Measurements from ENCODE around the gene RPN2.

Gene RPN2

GRCh38 chr20:37179683-37180524, 774 bp downstream of the RPN2 start:
- Histone ChIP-seq H3K9ac (ENCODE audit: low read length in 2 of 2) (peak overlapping the region; percentile 94 to 96), H3K27ac (ENCODE audit: low read length) (peak overlapping the region; percentile 95), H3K4me3 (ENCODE audit: low read length in 2 of 2) (peak overlapping the region; percentile 91 to 93), H3K27me3 (ENCODE audit: control insufficient read depth in 1 of 2, insufficient read depth in 2 of 2, low read length in 2 of 2) (no peaks in the 10 kb centered on the region), H3K36me3 (ENCODE audit: control insufficient read depth in 2 of 2, insufficient read depth in 2 of 2, low read length in 2 of 2) (peaks cover 2 to 3% of the 10 kb centered on the region in 2 donors), H3K9me3 (ENCODE audit: control insufficient read depth in 2 of 2, low read length in 2 of 2) (no peaks in the 10 kb centered on the region), H3K4me1 (ENCODE audit: control insufficient read depth, insufficient read depth, low read length) (peaks cover 13% of the 10 kb centered on the region)

- H3K9ac ChIP-seq (ENCODE audit: low read length in 2 of 2): no peak overlapping the region
- H3K4me1 ChIP-seq (ENCODE audit: control insufficient read depth, insufficient read depth, low read length): peaks cover 5% of the 10 kb centered on the region
- H3K4me3 ChIP-seq (ENCODE audit: low read length in 2 of 2): no peak overlapping the region
- H3K27ac ChIP-seq (ENCODE audit: low read length): no peak overlapping the region
- peaks cover 10 to 13% of the 10 kb centered on the region in 2 donors for H3K36me3 ChIP-seq (ENCODE audit: control insufficient read depth in 2 of 2, insufficient read depth in 2 of 2, low read length in 2 of 2)
- no peaks in the 10 kb centered on the region for H3K27me3 ChIP-seq (ENCODE audit: control insufficient read depth in 1 of 2, insufficient read depth in 2 of 2, low read length in 2 of 2)
- no peaks in the 10 kb centered on the region for H3K9me3 ChIP-seq (ENCODE audit: control insufficient read depth in 2 of 2, low read length in 2 of 2)
Observed at GRCh38 chr20:37185686-37186085, 6.6 kb downstream of the RPN2 start.

GRCh38 chr20:37188787-37189186, 9.7 kb downstream of the RPN2 start:
- Histone ChIP-seq H3K4me1 (ENCODE audit: control insufficient read depth, insufficient read depth, low read length) (peaks cover 14% of the 10 kb centered on the region), H3K27me3 (ENCODE audit: control insufficient read depth in 1 of 2, insufficient read depth in 2 of 2, low read length in 2 of 2) (no peaks in the 10 kb centered on the region), H3K36me3 (ENCODE audit: control insufficient read depth in 2 of 2, insufficient read depth in 2 of 2, low read length in 2 of 2) (peaks cover 10 to 13% of the 10 kb centered on the region in 2 donors), H3K9me3 (ENCODE audit: control insufficient read depth in 2 of 2, low read length in 2 of 2) (no peaks in the 10 kb centered on the region), H3K4me3 (ENCODE audit: low read length in 2 of 2) (no peak overlapping the region), H3K9ac (ENCODE audit: low read length in 2 of 2) (no peak overlapping the region), H3K27ac (ENCODE audit: low read length) (no peak overlapping the region)

GRCh38 chr20:37189416-37190016, 10.4 kb downstream of the RPN2 start:
- Histone ChIP-seq H3K9ac (ENCODE audit: low read length in 2 of 2) (no peak overlapping the region), H3K4me3 (ENCODE audit: low read length in 2 of 2) (no peak overlapping the region), H3K9me3 (ENCODE audit: control insufficient read depth in 2 of 2, low read length in 2 of 2) (no peaks in the 10 kb centered on the region), H3K27me3 (ENCODE audit: control insufficient read depth in 1 of 2, insufficient read depth in 2 of 2, low read length in 2 of 2) (no peaks in the 10 kb centered on the region), H3K4me1 (ENCODE audit: control insufficient read depth, insufficient read depth, low read length) (peaks cover 15% of the 10 kb centered on the region), H3K36me3 (ENCODE audit: control insufficient read depth in 2 of 2, insufficient read depth in 2 of 2, low read length in 2 of 2) (peaks cover 10% of the 10 kb centered on the region in 2 donors), H3K27ac (ENCODE audit: low read length) (no peak overlapping the region)

GRCh38 chr20:37190354-37191112, 11.4 kb downstream of the RPN2 start:
- Histone ChIP-seq H3K36me3 (ENCODE audit: control insufficient read depth in 2 of 2, insufficient read depth in 2 of 2, low read length in 2 of 2) (peaks cover 7 to 10% of the 10 kb centered on the region in 2 donors), H3K9me3 (ENCODE audit: control insufficient read depth in 2 of 2, low read length in 2 of 2) (no peaks in the 10 kb centered on the region), H3K4me1 (ENCODE audit: control insufficient read depth, insufficient read depth, low read length) (peaks cover 20% of the 10 kb centered on the region), H3K4me3 (ENCODE audit: low read length in 2 of 2) (no peak overlapping the region), H3K27me3 (ENCODE audit: control insufficient read depth in 1 of 2, insufficient read depth in 2 of 2, low read length in 2 of 2) (no peaks in the 10 kb centered on the region), H3K27ac (ENCODE audit: low read length) (no peak overlapping the region), H3K9ac (ENCODE audit: low read length in 2 of 2) (no peak overlapping the region)

GRCh38 chr20:37192137-37192854, 13.2 kb downstream of the RPN2 start:
- Histone ChIP-seq H3K27me3 (ENCODE audit: control insufficient read depth in 1 of 2, insufficient read depth in 2 of 2, low read length in 2 of 2) (no peaks in the 10 kb centered on the region), H3K36me3 (ENCODE audit: control insufficient read depth in 2 of 2, insufficient read depth in 2 of 2, low read length in 2 of 2) (peaks cover 2 to 3% of the 10 kb centered on the region in 2 donors), H3K9ac (ENCODE audit: low read length in 2 of 2) (peak overlapping the region in 1 of 2 donors; percentile 13), H3K4me1 (ENCODE audit: control insufficient read depth, insufficient read depth, low read length) (peaks cover 20% of the 10 kb centered on the region), H3K27ac (ENCODE audit: low read length) (no peak overlapping the region), H3K9me3 (ENCODE audit: control insufficient read depth in 2 of 2, low read length in 2 of 2) (no peaks in the 10 kb centered on the region), H3K4me3 (ENCODE audit: low read length in 2 of 2) (no peak overlapping the region)

GRCh38 chr20:37193226-37193625, 14.1 kb downstream of the RPN2 start:
- Histone ChIP-seq H3K36me3 (ENCODE audit: control insufficient read depth in 2 of 2, insufficient read depth in 2 of 2, low read length in 2 of 2) (peaks cover 2 to 6% of the 10 kb centered on the region in 2 donors), H3K27ac (ENCODE audit: low read length) (no peak overlapping the region), H3K4me1 (ENCODE audit: control insufficient read depth, insufficient read depth, low read length) (peaks cover 20% of the 10 kb centered on the region), H3K9me3 (ENCODE audit: control insufficient read depth in 2 of 2, low read length in 2 of 2) (no peaks in the 10 kb centered on the region), H3K4me3 (ENCODE audit: low read length in 2 of 2) (no peak overlapping the region), H3K9ac (ENCODE audit: low read length in 2 of 2) (no peak overlapping the region), H3K27me3 (ENCODE audit: control insufficient read depth in 1 of 2, insufficient read depth in 2 of 2, low read length in 2 of 2) (no peaks in the 10 kb centered on the region)

GRCh38 chr20:37193821-37194220, 14.7 kb downstream of the RPN2 start:
- Histone ChIP-seq H3K27ac (ENCODE audit: low read length) (no peak overlapping the region), H3K4me1 (ENCODE audit: control insufficient read depth, insufficient read depth, low read length) (peaks cover 21% of the 10 kb centered on the region)

GRCh38 chr20:37194621-37195417, 15.7 kb downstream of the RPN2 start:
- no peak overlapping the region for H3K4me3 ChIP-seq (ENCODE audit: low read length in 2 of 2)
- peaks cover 22% of the 10 kb centered on the region for H3K4me1 ChIP-seq (ENCODE audit: control insufficient read depth, insufficient read depth, low read length)
- no peak overlapping the region for H3K27ac ChIP-seq (ENCODE audit: low read length)
- no peak overlapping the region for H3K9ac ChIP-seq (ENCODE audit: low read length in 2 of 2)
- H3K27me3 ChIP-seq (ENCODE audit: control insufficient read depth in 1 of 2, insufficient read depth in 2 of 2, low read length in 2 of 2): no peaks in the 10 kb centered on the region
- H3K36me3 ChIP-seq (ENCODE audit: control insufficient read depth in 2 of 2, insufficient read depth in 2 of 2, low read length in 2 of 2): peaks cover 12 to 15% of the 10 kb centered on the region in 2 donors
- H3K9me3 ChIP-seq (ENCODE audit: control insufficient read depth in 2 of 2, low read length in 2 of 2): no peaks in the 10 kb centered on the region

More at GRCh38 chr20:37193821-37194220, 14.7 kb downstream of the RPN2 start:
- H3K36me3 ChIP-seq (ENCODE audit: control insufficient read depth in 2 of 2, insufficient read depth in 2 of 2, low read length in 2 of 2): peaks cover 3 to 8% of the 10 kb centered on the region in 2 donors
- H3K4me3 ChIP-seq (ENCODE audit: low read length in 2 of 2): no peak overlapping the region
- H3K9me3 ChIP-seq (ENCODE audit: control insufficient read depth in 2 of 2, low read length in 2 of 2): no peaks in the 10 kb centered on the region
- no peaks in the 10 kb centered on the region for H3K27me3 ChIP-seq (ENCODE audit: control insufficient read depth in 1 of 2, insufficient read depth in 2 of 2, low read length in 2 of 2)
- H3K9ac ChIP-seq (ENCODE audit: low read length in 2 of 2): no peak overlapping the region

Measured in stomach smooth muscle (tissue), 2 donors.